ENCODE results near the gene PAQR8. TPM values are rescaled to one million over a fixed set of nuclear protein-coding genes. Genes with fewer than 3 reads are reported as not detected.

Gene PAQR8
- total RNA-seq, 1 experiment from 2014 or later = 3.6 TPM

DNA sequence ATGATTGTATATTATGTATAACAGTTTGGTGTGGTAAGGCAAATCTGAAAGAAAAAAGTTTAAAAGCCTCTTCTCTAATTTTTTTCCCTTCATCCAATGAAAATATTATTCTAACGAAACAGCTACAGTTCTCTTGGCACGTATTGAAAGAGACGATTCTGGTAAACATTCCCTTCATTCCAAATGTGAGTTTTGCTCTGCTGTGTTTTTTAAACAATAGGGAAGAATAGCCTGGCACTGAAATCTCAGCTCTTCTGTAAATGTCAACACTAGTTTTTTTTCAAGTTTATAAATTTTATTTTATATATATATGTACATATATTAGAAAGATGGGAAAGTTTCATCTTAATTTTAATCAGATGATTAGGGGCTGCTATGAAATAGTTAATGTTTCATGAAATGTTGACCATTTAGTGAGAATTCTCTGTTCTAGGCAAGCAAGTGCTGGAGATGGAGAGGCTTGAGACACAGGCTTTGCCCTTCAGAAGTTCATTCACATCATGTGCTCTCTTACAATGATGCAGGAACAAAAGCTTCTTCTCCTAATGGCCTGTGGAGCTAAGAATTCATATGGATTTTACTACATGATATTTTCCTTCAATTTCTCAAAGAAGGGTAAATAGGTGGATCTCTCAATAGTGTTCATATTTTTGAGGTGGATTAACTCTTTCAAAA, 4.1 kb downstream of the PAQR8 start:
- CTCF ChIA-PET = no interaction called here

DNA sequence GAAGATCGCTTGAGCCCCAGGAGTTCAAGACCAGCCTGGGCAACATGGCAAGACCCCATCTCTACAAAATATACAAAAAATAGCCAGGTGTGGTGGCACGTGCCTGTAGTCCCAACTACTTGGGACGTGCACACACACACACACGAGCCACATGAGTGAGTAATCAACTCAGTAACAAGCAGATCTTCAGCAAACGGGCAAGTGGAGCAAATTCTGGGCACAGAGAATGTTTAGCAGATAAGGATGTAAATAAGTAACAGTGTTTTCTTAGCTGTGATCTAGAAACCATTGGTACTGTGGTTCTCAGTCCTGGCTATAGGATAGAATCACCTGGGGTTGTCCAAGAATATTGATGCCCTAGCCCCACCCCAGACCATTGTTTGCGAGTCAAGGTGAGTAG, 6.1 kb downstream of the PAQR8 start:
- Histone ChIP-seq H3K27me3 (ENCODE audit: control insufficient read depth, insufficient read depth, low read length) (no peaks in the 10 kb centered on the region; the same call in 1 of the 2 replicates), H3K4me3 (ENCODE audit: low read depth in 2 of 2, low read length in 2 of 2) (no peak overlapping the region), H3K4me1 (ENCODE audit: control insufficient read depth, insufficient read depth, low read length) (peaks cover 4% of the 10 kb centered on the region), H3K27ac (ENCODE audit: low read length) (no peak overlapping the region), H3K9me3 (ENCODE audit: control insufficient read depth, insufficient read depth, low read depth, low read length) (no peaks in the 10 kb centered on the region), H3K36me3 (ENCODE audit: control insufficient read depth, insufficient read depth, low read length) (no peaks in the 10 kb centered on the region)
- ChIA-PET POLR2A (no interaction called here), CTCF (interaction anchor here (0.6 kb wide), 1 partner anchor 40 kb away, joined by 3 read pairs; no protein-coding TSS in a partner anchor)
- DNase-seq (ENCODE audit: low read depth, low spot score) (no peak), ATAC-seq (no peak)
- no TSS peak for BruUV-seq (replicated peaks)
- in situ Hi-C loops (cut with HindIII; ENCODE audit: low pct_unique_long_range_greater_than_20kb, low sequenced_read_pairs) (no loop called here), intact Hi-C loops (cut with micrococcal nuclease; ENCODE audit: unreplicated experiment) (no loop called here)
- TF ChIP-seq, protein P1, sequence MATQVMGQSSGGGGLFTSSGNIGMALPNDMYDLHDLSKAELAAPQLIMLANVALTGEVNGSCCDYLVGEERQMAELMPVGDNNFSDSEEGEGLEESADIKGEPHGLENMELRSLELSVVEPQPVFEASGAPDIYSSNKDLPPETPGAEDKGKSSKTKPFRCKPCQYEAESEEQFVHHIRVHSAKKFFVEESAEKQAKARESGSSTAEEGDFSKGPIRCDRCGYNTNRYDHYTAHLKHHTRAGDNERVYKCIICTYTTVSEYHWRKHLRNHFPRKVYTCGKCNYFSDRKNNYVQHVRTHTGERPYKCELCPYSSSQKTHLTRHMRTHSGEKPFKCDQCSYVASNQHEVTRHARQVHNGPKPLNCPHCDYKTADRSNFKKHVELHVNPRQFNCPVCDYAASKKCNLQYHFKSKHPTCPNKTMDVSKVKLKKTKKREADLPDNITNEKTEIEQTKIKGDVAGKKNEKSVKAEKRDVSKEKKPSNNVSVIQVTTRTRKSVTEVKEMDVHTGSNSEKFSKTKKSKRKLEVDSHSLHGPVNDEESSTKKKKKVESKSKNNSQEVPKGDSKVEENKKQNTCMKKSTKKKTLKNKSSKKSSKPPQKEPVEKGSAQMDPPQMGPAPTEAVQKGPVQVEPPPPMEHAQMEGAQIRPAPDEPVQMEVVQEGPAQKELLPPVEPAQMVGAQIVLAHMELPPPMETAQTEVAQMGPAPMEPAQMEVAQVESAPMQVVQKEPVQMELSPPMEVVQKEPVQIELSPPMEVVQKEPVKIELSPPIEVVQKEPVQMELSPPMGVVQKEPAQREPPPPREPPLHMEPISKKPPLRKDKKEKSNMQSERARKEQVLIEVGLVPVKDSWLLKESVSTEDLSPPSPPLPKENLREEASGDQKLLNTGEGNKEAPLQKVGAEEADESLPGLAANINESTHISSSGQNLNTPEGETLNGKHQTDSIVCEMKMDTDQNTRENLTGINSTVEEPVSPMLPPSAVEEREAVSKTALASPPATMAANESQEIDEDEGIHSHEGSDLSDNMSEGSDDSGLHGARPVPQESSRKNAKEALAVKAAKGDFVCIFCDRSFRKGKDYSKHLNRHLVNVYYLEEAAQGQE (IDR thresholded peaks at IDR 0.05; ENCODE audit: insufficient read depth in 1 of 2, low read depth in 2 of 2, low read length in 1 of 2) = no peak
- TF ChIP-seq, protein P2, sequence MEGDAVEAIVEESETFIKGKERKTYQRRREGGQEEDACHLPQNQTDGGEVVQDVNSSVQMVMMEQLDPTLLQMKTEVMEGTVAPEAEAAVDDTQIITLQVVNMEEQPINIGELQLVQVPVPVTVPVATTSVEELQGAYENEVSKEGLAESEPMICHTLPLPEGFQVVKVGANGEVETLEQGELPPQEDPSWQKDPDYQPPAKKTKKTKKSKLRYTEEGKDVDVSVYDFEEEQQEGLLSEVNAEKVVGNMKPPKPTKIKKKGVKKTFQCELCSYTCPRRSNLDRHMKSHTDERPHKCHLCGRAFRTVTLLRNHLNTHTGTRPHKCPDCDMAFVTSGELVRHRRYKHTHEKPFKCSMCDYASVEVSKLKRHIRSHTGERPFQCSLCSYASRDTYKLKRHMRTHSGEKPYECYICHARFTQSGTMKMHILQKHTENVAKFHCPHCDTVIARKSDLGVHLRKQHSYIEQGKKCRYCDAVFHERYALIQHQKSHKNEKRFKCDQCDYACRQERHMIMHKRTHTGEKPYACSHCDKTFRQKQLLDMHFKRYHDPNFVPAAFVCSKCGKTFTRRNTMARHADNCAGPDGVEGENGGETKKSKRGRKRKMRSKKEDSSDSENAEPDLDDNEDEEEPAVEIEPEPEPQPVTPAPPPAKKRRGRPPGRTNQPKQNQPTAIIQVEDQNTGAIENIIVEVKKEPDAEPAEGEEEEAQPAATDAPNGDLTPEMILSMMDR (IDR thresholded peaks at IDR 0.05) = no peak
- TF ChIP-seq POLR2AphosphoS5 (IDR thresholded peaks at IDR 0.05; ENCODE audit: low read depth, low read length) = no peak
- no peak for TF ChIP-seq SIN3A (IDR thresholded peaks at IDR 0.05; ENCODE audit: borderline replicate concordance, insufficient read depth, low read depth, low read length)
- TF ChIP-seq TCF7L2 (IDR thresholded peaks at IDR 0.05; ENCODE audit: low read depth, low read length) = no peak

More for the DNA sequence above, 4.1 kb downstream of the PAQR8 start:
- intact Hi-C loops (cut with micrococcal nuclease; ENCODE audit: unreplicated experiment) = no loop called here
- Histone ChIP-seq H3K27ac (ENCODE audit: low read length) (no peak overlapping the region), H3K36me3 (ENCODE audit: control insufficient read depth, insufficient read depth, low read length) (no peaks in the 10 kb centered on the region; the same call in 1 of the 2 replicates), H3K4me3 (ENCODE audit: low read depth in 2 of 2, low read length in 2 of 2) (no peak overlapping the region), H3K27me3 (ENCODE audit: control insufficient read depth, insufficient read depth, low read length) (no peaks in the 10 kb centered on the region; the same call in 1 of the 2 replicates), H3K9me3 (ENCODE audit: control insufficient read depth, insufficient read depth, low read depth, low read length) (no peaks in the 10 kb centered on the region), H3K4me1 (ENCODE audit: control insufficient read depth, insufficient read depth, low read length) (peaks cover 8% of the 10 kb centered on the region)
- in situ Hi-C loops (cut with HindIII; ENCODE audit: low pct_unique_long_range_greater_than_20kb, low sequenced_read_pairs) = no loop called here
- TF ChIP-seq, protein P1 (IDR thresholded peaks at IDR 0.05; ENCODE audit: insufficient read depth in 1 of 2, low read depth in 2 of 2, low read length in 1 of 2) = no peak
- TF ChIP-seq SIN3A (IDR thresholded peaks at IDR 0.05; ENCODE audit: borderline replicate concordance, insufficient read depth, low read depth, low read length) = no peak
- TF ChIP-seq POLR2AphosphoS5 (IDR thresholded peaks at IDR 0.05; ENCODE audit: low read depth, low read length) = no peak
- no peak for TF ChIP-seq TCF7L2 (IDR thresholded peaks at IDR 0.05; ENCODE audit: low read depth, low read length)
- TF ChIP-seq, protein P2 (IDR thresholded peaks at IDR 0.05) = no peak
- BruUV-seq (replicated peaks) = no TSS peak
- no peak for DNase-seq (ENCODE audit: low read depth, low spot score)
- no peak for ATAC-seq
- POLR2A ChIA-PET = no interaction called here

Data from Panc1 (cell line).